ENCODE results near the gene KRI1.
"Not testable (repeated sequence)": the region's sequence is repeated elsewhere in the genome, so short reads cannot be mapped to it uniquely, and the experiment has no call there.

Gene KRI1

DNA sequence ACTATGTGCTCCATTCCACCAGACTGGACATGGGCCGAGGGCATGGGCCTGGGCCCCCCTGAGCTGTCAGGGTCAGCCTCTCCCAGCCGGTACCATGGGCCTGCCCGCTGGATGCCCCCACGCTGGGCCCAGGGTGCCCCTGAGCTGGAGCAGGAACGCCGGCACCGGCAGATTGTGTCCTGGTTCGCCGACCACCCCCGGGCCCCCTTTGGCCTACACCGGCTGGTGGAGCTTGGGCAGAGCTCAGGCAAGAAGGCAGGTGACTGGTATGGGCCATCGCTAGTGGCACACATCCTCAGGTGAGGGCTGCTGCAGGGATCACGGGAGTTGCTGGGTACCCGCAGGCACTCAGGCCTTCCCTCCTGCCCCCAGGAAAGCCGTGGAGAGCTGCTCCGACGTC, 19.0 kb downstream of the KRI1 start:
- DNase-seq, result no peak

DNA sequence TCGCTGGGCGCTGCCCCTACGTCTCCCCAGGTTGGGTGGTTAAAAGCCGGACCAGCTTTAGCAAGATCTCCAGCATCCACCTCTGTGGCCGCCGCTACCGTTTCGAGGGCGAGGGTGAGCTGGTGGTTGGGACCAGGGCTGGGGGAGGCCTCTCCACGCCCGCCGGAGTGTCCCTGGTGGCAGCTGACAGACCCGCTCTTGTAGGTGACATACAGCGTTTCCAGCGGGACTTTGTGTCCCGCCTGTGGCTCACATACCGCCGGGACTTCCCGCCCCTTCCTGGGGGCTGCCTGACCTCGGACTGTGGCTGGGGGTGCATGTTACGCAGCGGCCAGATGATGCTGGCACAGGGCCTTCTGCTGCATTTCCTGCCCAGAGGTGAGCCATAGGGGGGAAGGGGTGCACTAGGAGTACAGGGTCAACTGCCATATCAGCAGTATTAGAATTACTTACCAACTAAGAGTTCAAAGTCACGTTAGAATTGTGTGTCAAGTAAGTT, 21.0 kb downstream of the KRI1 start:
- DNase-seq, result no peak

DNA sequence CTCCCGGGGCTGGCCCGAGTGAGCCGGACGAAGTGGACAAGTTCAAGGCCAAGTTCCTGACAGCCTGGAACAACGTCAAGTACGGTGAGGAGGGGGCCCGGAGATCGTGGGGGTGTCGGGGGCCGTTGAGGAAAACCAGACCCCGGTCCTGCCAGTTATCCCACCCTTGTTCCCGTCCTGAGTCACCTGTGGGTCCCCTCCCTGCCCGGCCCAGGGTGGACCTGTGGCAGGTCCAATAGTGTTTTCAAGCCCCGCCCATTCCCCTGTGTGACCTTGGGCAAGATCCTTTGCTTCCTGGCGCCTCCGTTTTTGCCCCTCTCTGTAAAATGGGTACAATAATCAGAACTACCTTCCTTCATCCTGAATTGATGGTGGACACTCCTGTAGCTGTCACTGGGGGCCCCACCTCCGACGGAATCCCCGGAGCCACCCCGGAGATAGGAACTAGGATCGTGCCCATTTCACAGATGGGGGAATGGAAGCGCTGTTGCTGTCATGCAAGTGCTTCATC, 21.5 kb downstream of the KRI1 start:
- no peak for DNase-seq

GRCh38 chr19:10543420-10544241, 22.2 kb downstream of the KRI1 start, which contains the start of gene ATG4D:
Gene ATG4D, plus strand, starts transcription at chr19:10543904. Its CDS starts 187 bp downstream, at chr19:10544091.
- peak; percentile 62 to 86 for DNase-seq

DNA sequence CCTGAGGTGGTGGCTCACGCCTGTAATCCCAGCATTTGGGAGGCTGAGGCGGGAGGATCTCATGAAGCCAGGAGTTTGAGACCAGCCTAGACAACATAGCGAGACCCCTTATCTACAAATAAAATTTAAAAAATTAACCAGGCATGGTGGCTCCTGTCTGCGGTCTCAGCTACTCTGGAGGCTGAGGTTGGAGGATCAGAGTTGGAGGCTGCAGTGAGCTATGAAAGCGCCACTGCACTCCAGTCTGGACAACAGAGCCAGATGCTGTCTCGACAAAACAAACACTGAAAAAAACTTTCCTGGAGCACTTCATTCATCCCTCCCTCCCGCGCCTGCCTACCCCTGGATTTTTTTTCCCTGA, 22.8 kb downstream of the KRI1 start:
- no peak for DNase-seq

- not testable (repeated sequence) for DNase-seq
Measured at GRCh38 chr19:10539016-10539415, 26.8 kb downstream of the KRI1 start.

DNA sequence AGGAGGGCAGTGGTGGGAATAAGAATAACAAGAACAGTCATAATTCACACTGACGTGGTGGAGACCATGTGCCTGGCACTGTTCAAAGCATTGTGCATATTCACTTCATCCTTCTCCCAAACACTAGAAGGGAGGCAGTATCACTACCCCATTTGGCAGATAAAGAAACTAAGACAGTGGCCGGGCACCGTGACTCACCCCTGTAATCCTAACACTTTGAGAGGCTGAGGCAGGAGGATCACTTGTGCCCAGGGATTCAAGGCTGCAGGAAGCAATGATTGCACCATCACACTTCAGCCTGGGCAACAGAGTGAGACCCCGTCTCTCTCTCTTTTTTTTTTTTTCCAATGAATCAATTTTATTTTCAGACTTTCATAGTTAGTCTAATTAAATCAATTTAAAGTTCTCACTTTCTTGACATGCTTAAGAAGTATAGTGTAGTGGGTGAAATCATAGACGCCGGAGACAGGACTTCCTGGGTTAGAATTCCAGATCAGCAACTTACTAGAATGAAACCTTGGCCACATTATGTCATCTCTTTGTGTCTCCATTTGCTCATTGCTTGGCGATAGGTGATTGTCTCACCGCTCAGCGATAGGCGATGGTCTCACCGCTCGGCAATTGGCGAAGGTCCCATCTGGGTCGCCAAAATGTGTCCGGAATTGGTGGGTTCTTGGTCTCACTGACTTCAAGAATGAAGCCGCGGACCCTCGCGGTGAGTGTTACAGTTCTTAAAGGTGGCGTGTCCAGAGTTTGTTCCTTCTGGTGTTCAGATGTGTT, 27.4 kb downstream of the KRI1 start:
- no peak for DNase-seq

GRCh38 chr19:10537668-10538067, 28.1 kb downstream of the KRI1 start:
- DNase-seq, result no peak

- no peak for DNase-seq
Measured at GRCh38 chr19:10535613-10536012, 30.2 kb downstream of the KRI1 start.

DNA sequence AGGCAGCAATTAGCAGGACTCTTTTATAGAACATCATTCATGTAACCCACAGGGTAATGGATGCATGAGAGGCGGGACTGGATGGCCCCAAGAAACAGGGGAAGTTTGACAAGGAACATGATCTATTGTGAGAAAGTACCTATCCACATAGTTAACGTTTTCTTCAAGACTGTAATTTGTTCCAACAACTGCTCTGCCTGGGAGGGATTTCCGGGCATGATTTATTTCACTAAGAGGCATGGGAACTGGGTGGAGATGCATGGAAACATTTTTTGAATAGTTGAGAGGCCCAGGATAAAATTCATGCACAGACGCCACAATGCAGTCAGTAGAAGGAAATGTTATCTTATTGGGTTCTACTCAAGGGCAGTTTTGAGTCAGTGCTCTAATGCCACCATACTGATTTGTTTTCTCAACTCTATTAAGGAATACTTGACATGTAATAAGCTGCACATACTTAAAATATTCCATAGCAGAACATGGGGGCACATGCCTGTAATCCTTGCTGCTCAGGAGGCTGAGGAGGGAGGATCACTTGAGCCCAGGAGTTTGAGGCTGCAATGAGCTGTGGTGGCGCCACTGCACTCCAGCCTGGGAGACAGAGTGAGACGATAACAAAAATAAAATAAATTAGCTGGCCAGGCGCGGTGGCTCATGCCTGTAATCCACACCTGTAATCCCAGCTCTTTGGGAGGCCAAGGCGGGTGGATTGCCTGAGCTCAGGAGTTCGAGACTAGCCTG, 32.0 kb downstream of the KRI1 start:
- DNase-seq, result no peak

DNA sequence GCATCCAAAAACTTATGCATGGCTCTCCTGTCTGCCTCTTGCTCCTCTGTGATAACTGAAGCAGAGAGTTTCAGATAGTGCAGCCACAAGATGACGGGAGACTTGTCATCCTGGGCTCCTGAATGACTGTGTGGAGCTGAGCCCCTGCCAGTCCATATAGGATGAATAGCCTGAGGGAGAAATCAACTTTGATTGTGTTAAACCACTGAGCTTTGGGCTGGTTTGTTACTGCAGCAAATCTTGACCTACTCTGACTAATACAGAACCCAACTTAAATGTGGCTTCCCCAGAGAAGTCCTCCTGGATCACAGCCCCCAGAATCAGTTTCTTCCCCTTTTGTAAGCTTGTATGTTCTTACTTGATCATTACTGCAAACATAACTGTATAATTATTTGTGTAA, 33.4 kb downstream of the KRI1 start:
- DNase-seq, result no peak

GRCh38 chr19:10526887-10527286, 38.9 kb downstream of the KRI1 start:
- not testable (repeated sequence) for DNase-seq

DNA sequence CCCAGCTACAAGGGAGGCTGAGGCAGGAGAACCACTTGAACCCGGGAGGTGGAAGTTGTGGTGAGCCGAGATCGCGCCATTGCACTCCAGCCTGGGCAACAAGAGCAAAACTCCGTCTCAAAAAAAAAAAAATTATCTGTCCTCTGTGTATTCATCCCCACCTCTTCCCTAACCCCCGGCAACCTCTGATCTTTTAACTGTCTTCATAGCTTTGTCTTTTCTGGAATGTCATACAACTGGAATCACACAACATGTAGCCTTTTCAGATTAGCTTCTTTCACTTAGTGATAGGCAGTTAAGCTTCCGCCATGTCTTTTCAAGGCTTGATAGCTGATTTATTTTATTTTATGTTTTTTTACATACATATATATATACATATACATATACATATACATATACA, 40.2 kb downstream of the KRI1 start:
- DNase-seq, result no peak

DNA sequence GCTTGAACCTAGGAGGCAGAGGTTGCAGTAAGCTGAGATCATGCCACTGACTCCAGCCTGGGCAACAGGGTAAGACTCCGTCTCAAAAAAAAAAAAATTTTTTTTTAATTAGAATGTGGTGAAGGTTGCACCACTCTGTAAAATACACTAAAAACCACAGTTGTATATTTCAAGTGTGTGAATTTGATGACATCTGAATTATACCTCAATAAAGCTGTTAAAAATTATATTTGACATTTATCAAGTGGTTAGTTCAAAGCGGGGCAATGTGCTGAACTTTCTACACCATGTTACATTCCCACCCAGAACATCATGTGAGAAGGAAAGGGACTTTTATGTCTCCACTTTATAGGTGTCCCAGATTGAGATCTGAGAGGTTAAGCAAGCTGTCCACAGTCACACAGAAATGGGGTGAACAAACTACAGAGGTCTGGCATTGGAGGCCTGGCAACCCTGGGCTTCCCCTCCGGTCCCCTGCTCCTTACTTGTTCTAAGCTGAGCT, 42.6 kb downstream of the KRI1 start:
- DNase-seq, result no peak

GRCh38 chr19:10521461-10522171, 44.2 kb downstream of the KRI1 start:
- DNase-seq, result no peak

GRCh38 chr19:10520652-10521318, 45.0 kb downstream of the KRI1 start:
- DNase-seq, result no peak

GRCh38 chr19:10519421-10519820, 46.4 kb downstream of the KRI1 start:
- no peak for DNase-seq

DNA sequence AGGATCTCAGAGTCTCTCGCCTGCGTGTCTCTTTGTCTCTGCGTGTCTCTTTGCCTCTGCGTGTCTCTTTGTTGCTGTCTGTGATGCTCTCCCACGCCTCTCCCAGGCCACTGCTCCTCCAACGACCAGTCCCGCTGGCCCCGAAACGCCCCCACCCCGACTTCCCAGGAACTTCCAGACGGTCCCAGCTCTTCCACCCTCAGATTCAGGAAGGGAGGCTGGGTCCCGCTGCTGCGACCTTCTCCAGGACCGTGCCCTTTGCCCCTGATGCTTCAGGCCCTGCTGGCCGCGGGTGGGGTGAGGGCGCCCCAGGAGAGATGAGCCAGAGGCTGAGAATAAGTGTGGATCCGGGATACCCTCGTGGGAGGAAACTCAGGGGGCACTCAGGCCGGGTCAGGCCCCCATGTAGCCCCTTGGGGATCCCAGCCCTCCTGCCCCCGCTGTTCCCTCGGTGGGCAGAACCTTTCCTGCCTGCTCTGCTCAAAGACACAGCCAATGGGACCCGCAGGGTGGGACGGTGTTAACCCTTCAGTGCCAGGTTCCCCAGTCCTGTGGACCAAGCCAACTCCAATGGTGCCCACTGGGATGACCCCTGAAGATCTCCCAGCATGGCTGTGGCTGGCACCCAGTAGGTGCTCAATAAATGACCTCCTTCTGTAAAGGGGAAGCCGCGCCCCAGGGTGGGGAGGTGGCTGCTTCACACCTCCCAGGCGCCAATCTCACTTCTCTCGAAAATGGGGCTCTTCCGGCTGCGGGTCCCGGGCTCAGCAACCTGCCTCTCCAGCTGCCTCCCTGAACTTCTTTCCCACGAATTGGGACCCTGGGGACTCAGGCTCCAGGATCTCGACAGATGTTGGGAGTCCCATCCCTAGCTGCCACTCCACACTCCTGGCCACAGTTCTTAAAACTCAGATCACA, 47.1 kb downstream of the KRI1 start:
- no peak for DNase-seq

- DNase-seq, result peak in 1 of 2 experiments; percentile 23
Measured at GRCh38 chr19:10517760-10518443, 47.9 kb downstream of the KRI1 start.

DNA sequence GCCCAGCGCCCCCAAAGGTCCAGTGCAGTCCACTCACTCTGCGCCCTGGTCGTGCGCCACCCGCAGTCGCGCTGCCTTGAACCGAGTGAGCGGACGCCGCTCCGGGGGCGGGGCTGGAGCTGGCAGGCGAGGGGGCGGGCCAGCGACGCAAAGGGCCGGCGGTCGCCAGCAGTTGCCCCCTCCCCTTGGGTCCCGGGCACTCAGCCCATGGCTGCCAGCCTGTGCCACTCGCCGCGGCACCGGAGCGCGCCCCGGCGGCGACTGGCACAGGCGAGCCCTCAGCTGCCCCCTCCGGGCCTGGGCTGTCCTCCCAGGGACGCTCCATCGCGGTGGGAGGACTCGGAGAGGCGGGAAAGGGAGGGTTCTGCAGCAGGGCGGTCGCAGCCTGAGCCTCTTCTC, 48.5 kb downstream of the KRI1 start, which contains the start of gene S1PR5:
S1PR5 (minus strand) TSS at position 87 of the 399 bp plus-strand sequence. CDS start 2,436 bp downstream, outside the sequence.
- DNase-seq, result peak in 1 of 2 experiments; percentile 27
